Thoracic aorta (tissue), 2 donors: Measurements from ENCODE around the gene CSNK1D. TPM values are rescaled to one million over a fixed set of nuclear protein-coding genes. Genes with fewer than 3 reads are reported as not detected.

ENCODE experiments used
- ATAC-seq: fragments of 150-250 bp; one replicate; pipeline ENCODE4 v1.8.0; 2017; ENCODE audit warnings: low read depth; ENCODE audit not compliant: insufficient number of reproducible peaks, low FRiP score
- DNase-seq: peaks from one replicate; pipeline ENCODE4 v3.0.0-alpha.2; 2020; ENCODE audit warnings: low spot score
- H3K27ac ChIP-seq, 2 donors: fragments of 200-600 bp; sonication (generic); 1 replicate in 1 of 2; 2 replicates in 1 of 2; pipeline ENCODE4 v1.5.1; 2016; ENCODE audit warnings: mild to moderate bottlenecking in 2 of 2, moderate library complexity in 2 of 2
- H3K27me3 ChIP-seq: fragments of 200-600 bp; sonication (generic); replicated peaks from 2 replicates; pipeline ENCODE4 v1.6.0; 2016; ENCODE audit warnings: mild to moderate bottlenecking; ENCODE audit not compliant: insufficient read depth
- H3K36me3 ChIP-seq: fragments of 200-600 bp; sonication (generic); one replicate; pipeline ENCODE4 v1.5.1; 2016
- H3K4me1 ChIP-seq, 2 donors: fragments of 200-600 bp; sonication (generic); 1 replicate in 1 of 2; 2 replicates in 1 of 2; pipeline versions ENCODE4 v1.5.1 to v1.6.0; 2016; ENCODE audit warnings: low read depth in 2 of 2, mild to moderate bottlenecking in 1 of 2; ENCODE audit not compliant: control insufficient read depth in 1 of 2
- H3K4me3 ChIP-seq: fragments of 200-600 bp; sonication (generic); 2 replicates; pipeline ENCODE4 v1.5.1; 2016; ENCODE audit warnings: mild to moderate bottlenecking
- H3K9me3 ChIP-seq: fragments of 200-600 bp; sonication (generic); 2 replicates; pipeline ENCODE4 v1.5.1; 2016
- total RNA-seq, 2 donors: library from RNA; depleted of rRNA; stranded (reverse); fragments of >200 nt; gene quantifications; one replicate each; pipeline versions ENCODE4 v1.1.0 to v1.2.3, GENCODE V29; 2016
- TF ChIP-seq, protein P1 (sequence below): fragments of 200-600 bp; sonication (generic); IDR thresholded peaks from one replicate; pipeline ENCODE4 v1.5.1; 2019; ENCODE audit warnings: antibody characterized with exemption

CSNK1D gene
- total RNA-seq, 2 donors from 2014 or later: 69.5 to 71.9 TPM

DNA sequence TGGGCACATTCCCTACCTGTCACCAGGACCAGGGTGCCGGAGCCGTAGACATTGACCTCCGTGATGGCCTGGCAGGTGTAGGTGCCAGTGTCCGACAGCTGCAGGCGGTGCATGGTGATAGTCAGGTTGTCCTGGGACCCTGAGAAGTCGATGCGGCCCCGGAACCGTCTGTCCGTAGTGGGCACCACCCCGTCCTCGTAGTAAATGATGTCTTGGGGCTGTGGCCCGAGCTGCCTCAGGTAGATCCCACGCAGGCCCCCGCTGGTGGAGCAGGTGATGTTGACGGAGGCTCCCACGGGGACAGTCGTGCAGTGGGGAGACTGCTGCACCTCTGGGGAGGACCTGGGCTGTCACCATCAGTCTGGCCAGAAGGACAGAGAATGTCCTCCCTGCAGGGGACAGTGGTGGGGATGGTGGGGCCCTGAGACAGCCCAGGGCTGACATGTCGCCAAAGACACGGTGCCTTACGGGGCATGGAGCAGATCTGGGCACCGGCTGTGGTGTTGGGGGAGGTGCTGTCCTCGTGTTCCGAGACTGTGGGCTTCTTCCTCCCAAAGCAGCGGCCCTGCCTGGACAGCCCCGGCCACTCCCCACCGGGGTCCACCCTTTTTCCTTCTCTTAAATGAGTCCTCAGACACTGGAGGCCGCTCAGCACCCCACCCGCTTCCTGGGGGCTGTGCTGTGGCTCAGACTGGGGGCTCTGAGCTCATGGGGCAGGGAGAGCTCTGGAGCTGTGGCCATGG, 43.3 kb upstream of the CSNK1D start:
- H3K9me3 ChIP-seq: no peaks in the 10 kb centered on the region
- DNase-seq (no peak), ATAC-seq (no peak)
- TF ChIP-seq, protein P1, sequence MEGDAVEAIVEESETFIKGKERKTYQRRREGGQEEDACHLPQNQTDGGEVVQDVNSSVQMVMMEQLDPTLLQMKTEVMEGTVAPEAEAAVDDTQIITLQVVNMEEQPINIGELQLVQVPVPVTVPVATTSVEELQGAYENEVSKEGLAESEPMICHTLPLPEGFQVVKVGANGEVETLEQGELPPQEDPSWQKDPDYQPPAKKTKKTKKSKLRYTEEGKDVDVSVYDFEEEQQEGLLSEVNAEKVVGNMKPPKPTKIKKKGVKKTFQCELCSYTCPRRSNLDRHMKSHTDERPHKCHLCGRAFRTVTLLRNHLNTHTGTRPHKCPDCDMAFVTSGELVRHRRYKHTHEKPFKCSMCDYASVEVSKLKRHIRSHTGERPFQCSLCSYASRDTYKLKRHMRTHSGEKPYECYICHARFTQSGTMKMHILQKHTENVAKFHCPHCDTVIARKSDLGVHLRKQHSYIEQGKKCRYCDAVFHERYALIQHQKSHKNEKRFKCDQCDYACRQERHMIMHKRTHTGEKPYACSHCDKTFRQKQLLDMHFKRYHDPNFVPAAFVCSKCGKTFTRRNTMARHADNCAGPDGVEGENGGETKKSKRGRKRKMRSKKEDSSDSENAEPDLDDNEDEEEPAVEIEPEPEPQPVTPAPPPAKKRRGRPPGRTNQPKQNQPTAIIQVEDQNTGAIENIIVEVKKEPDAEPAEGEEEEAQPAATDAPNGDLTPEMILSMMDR: no peak
- peaks cover 0 to 8% of the 10 kb centered on the region in 2 donors for H3K4me1 ChIP-seq
- no peak overlapping the region for H3K27ac ChIP-seq
- H3K36me3 ChIP-seq: no peaks in the 10 kb centered on the region
- peak overlapping the region; percentile 16 for H3K4me3 ChIP-seq
- peaks cover 11% of the 10 kb centered on the region for H3K27me3 ChIP-seq

DNA sequence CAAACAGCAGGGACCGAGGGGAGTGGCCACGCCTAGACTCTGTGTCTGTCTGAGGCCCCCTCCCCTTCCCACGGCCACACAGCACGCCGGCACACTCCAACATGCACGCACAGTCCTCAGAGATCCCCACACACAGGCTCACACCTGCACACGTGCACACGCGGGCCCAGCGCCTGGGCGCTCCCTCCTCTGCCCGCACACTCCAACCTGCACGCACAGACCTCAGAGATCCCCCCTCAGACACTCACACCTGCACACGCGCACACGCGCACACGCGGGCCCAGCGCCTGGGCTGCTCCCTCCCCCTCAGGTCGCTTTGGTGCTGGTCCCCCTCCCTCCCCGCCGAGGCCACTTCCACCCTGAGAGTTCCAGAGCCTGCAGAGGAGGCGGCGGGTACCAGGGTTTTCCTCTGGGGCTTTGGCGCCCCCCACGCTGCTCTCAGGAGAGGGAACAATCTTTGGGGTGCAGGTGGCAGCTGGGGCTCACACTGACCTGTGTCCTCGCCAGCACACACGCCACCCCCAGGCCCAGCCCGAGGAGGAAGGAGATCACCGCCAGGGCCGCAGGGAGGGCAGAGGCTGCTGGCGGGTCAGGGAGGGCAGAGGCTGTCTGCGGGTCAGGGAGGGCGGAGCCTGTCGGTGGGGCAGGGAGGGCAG, 42.3 kb upstream of the CSNK1D start:
- Histone ChIP-seq H3K36me3 (no peaks in the 10 kb centered on the region), H3K27ac (no peak overlapping the region), H3K9me3 (no peaks in the 10 kb centered on the region), H3K27me3 (peaks cover 11% of the 10 kb centered on the region), H3K4me3 (peak overlapping the region; percentile 39), H3K4me1 (no peaks in the 10 kb centered on the region)
- TF ChIP-seq, protein P1: no peak
- ATAC-seq (no peak), DNase-seq (no peak)

- TF ChIP-seq, protein P1: no peak
- H3K36me3 ChIP-seq: no peaks in the 10 kb centered on the region
- H3K27me3 ChIP-seq: peaks cover 15% of the 10 kb centered on the region
- no peaks in the 10 kb centered on the region for H3K4me1 ChIP-seq
- ATAC-seq (no peak), DNase-seq (no peak)
- H3K27ac ChIP-seq: no peak overlapping the region
- no peaks in the 10 kb centered on the region for H3K9me3 ChIP-seq
- H3K4me3 ChIP-seq: peak overlapping the region; percentile 39
Observed at GRCh38 chr17:82314727-82315605, 41.5 kb upstream of the CSNK1D start.

DNA sequence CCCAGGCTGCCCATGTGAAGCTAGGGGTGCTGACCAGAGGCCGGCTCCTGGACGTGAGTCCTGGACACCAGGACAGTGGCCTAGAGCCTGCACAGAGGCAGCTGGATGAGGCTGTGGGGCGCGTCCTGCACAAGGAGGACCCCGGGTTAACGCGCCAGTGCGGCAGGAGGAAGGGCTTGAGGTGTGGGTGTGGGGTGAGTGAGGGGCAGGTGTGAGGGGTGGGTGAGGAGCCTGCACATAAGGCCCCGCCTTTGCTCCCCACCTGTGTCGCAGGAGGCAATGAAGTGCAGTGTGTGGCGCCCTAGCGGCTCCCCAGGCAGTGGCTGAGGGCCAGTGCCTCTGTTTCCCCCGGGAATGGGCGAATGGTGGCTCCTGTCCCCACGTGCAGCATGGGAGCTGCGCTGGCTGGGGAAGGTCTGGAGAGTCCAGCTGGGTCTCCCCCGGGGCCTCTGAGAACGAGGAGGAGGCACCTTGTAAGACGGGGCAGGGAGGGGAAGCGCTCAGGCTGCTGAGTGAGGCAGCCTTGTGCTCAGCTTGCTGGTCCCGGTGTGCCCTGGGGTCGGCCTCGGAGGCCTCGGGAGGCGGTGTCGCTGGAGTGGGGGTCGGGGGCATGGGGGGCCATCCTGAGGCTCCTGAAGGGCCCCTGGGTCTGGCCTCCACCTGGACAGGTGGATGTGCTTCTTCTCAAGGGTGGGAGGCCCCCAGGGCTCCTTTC, 40.7 kb upstream of the CSNK1D start:
- TF ChIP-seq, protein P1: no peak
- no peaks in the 10 kb centered on the region for H3K36me3 ChIP-seq
- H3K9me3 ChIP-seq: no peaks in the 10 kb centered on the region
- DNase-seq: no peak
- H3K4me3 ChIP-seq: no peak overlapping the region
- no peak overlapping the region for H3K27ac ChIP-seq
- ATAC-seq: no peak
- H3K27me3 ChIP-seq: peaks cover 23% of the 10 kb centered on the region
- no peaks in the 10 kb centered on the region for H3K4me1 ChIP-seq
